ENCODE results near the gene GATA2.

GATA2 gene

DNA sequence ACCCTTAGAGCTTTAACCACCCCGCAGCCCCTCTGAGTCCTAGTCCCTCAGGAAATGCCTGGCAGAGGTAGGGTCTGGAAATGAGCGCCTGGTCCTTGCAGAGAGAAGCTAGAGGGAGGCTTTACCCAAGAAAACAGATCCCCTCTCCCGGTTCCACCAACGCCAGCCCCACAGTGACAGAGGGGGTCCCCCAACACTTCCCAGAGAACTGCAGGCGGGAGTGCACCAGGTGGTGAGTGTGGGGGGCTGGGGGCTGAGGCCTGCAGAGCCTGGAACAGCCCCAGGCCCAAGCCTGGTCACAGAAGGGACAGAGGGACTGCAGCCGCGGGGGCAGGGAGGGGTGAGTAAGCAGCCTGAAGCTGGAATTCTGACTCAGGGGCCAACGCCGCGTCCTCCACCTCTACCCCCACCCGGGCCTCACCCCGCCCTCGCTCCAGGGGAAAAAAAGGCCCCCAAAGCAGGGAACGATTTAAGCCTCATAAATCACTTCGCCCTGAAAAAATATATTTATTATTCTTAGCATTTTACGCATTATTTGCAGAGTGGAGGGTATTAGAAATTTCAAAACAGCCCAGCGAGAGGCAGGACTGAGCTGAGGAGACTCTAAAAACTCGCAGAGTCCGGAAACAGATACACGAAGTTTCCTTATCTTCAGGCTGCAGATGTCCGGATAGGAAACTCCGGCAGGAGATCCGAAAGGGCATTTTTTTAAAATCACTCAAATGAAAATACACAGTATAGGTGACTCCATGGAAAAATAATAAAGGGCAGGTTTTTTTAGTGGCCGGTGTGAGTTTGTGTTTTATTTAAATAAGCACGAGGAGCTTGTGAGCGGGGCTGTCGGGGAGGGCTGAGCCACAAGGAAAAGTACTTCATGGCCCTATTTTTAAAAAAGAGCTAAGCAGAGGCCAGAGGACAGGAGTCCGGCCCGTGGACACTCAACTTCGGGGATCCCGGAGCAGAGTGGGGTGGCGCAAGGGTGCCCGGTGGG is 10.0 kb downstream of the GATA2 start:
- Mint-ChIP-seq H3K9me3 (no peaks in the 10 kb centered on the region), H3K36me3 (ENCODE audit: low read depth) (peaks cover 28% of the 10 kb centered on the region), H3K27me3 (ENCODE audit: low read depth) (peaks cover 100% of the 10 kb centered on the region), H3K4me1 (peaks cover 39% of the 10 kb centered on the region), H3K4me3 (peak overlapping the region; percentile 67 to 79 (median 76)), H3K27ac (peak overlapping the region in 2 of 3 experiments; percentile 18 to 61)
- TF ChIP-seq, protein P1, sequence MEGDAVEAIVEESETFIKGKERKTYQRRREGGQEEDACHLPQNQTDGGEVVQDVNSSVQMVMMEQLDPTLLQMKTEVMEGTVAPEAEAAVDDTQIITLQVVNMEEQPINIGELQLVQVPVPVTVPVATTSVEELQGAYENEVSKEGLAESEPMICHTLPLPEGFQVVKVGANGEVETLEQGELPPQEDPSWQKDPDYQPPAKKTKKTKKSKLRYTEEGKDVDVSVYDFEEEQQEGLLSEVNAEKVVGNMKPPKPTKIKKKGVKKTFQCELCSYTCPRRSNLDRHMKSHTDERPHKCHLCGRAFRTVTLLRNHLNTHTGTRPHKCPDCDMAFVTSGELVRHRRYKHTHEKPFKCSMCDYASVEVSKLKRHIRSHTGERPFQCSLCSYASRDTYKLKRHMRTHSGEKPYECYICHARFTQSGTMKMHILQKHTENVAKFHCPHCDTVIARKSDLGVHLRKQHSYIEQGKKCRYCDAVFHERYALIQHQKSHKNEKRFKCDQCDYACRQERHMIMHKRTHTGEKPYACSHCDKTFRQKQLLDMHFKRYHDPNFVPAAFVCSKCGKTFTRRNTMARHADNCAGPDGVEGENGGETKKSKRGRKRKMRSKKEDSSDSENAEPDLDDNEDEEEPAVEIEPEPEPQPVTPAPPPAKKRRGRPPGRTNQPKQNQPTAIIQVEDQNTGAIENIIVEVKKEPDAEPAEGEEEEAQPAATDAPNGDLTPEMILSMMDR (IDR thresholded peaks at IDR 0.05; ENCODE audit: unreplicated experiment in 3 of 3) = peak in 1 of 3 experiments; percentile 8

DNA sequence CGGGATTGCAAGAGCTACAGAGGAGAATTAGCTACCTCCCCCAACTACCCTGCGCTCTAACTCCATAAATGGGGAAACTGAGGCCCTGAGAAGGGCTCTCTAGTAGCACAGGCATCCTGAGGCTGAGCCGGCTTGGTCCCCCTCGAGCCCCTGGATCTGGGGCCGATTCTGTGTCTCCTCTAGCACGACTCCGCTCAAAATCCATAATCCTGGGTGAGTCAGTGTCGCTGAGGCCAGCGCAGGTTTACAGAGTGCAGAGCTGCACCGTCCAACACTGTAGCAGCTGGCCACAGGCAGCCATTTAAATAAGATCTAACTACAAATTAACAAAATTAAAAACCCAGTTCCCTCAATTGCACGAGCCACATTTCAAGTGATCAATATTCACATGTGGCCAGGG is 10.8 kb downstream of the GATA2 start:
- H3K9me3 Mint-ChIP-seq = no peaks in the 10 kb centered on the region
- peak overlapping the region in 2 of 3 experiments; percentile 23 to 31 for H3K27ac Mint-ChIP-seq
- peaks cover 100% of the 10 kb centered on the region for H3K27me3 Mint-ChIP-seq (ENCODE audit: low read depth)
- TF ChIP-seq, protein P1 (IDR thresholded peaks at IDR 0.05; ENCODE audit: unreplicated experiment in 3 of 3) = no peak
- H3K4me3 Mint-ChIP-seq = peak overlapping the region; percentile 40 to 56 (median 43)
- peaks cover 35% of the 10 kb centered on the region for H3K4me1 Mint-ChIP-seq
- H3K36me3 Mint-ChIP-seq (ENCODE audit: low read depth) = peaks cover 28% of the 10 kb centered on the region

DNA sequence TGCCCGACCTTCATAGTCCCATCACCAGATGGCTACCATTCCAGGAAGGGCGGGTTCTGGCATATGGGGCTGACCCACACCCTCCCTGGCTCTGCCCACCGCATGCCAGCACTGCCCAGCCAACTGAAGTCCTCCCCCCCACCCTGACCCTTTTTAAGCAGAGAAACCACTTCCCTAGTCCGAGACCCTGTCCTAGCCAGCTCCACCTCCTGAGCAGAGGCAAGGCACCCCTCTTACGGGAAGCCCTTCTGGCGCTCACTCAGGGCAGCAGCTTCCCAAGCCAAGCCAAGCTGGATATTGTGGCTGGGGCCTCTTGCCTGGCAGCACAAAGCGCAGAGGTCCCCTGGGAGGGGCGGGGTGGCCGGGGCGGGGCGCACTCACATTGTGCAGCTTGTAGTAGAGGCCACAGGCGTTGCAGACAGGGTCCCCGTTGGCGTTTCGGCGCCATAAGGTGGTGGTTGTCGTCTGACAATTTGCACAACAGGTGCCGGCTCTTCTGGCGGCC is 11.5 kb downstream of the GATA2 start:
- TF ChIP-seq, protein P1 (IDR thresholded peaks at IDR 0.05; ENCODE audit: unreplicated experiment in 3 of 3) = no peak
- H3K4me3 Mint-ChIP-seq = no peak overlapping the region
- H3K27me3 Mint-ChIP-seq (ENCODE audit: low read depth) = peaks cover 98% of the 10 kb centered on the region
- no peaks in the 10 kb centered on the region for H3K9me3 Mint-ChIP-seq
- no peak overlapping the region for H3K27ac Mint-ChIP-seq
- H3K4me1 Mint-ChIP-seq = peaks cover 34% of the 10 kb centered on the region
- H3K36me3 Mint-ChIP-seq (ENCODE audit: low read depth) = peaks cover 28% of the 10 kb centered on the region

DNA sequence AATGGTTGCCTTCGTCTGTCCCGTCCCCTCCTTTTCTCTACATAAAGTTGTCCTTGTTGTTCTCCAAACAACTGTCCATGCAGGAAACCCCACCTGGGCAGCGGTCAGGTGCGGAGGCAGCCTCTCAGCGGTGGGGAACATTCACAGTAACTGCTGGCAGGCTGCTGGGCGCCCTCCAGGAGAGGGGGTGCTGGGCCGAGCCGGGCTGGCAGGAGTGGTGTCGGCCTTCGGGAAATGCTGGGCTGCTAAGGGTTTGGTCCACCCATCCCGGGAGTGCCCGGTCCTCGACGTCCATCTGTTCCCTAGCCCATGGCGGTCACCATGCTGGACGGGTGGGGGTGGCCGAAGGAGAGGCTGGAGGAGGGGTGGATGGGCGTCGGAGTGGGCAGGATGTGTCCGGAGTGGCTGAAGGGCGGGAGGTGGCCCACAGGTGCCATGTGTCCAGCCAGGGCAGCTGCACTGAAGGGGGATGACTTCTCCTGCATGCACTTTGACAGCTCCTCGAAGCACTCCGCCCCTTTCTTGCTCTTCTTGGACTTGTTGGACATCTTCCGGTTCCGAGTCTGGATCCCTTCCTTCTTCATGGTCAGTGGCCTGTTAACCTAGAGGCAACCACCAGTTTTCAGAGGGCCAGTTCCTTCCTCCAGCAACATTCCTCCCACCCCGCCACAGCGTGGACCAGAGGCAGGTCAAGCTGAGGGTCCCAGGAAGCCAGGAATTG is 12.1 kb downstream of the GATA2 start:
- no peaks in the 10 kb centered on the region for H3K9me3 Mint-ChIP-seq
- TF ChIP-seq, protein P1 (IDR thresholded peaks at IDR 0.05; ENCODE audit: unreplicated experiment in 3 of 3) = no peak
- H3K36me3 Mint-ChIP-seq (ENCODE audit: low read depth) = peaks cover 28% of the 10 kb centered on the region
- H3K4me1 Mint-ChIP-seq = peaks cover 30% of the 10 kb centered on the region
- no peak overlapping the region for H3K4me3 Mint-ChIP-seq
- H3K27ac Mint-ChIP-seq = no peak overlapping the region
- H3K27me3 Mint-ChIP-seq (ENCODE audit: low read depth) = peaks cover 98% of the 10 kb centered on the region

DNA sequence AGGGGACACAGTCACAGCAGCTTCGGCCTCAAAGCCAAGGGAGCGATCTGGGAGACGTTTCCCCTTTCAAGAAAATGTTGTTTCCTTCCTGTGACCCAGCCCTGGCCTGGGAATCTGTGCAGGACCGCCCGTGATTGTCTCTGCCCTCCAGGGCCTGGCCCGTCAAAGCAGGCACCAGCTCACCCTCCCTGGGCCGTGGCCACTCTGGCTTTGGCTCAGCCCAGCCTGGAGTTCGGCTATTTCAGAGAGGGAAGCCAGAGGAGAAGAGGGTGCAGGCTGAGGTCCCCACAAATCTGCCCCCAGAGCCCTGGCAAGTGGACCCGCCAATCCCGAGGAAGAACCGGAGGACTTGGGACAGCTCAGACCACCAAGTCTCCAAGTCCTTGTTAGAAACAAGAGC is 12.7 kb downstream of the GATA2 start:
- H3K4me3 Mint-ChIP-seq = no peak overlapping the region
- peaks cover 28% of the 10 kb centered on the region for H3K4me1 Mint-ChIP-seq
- TF ChIP-seq, protein P1 (IDR thresholded peaks at IDR 0.05; ENCODE audit: unreplicated experiment in 3 of 3) = no peak
- H3K27me3 Mint-ChIP-seq (ENCODE audit: low read depth) = peaks cover 92% of the 10 kb centered on the region
- H3K9me3 Mint-ChIP-seq = no peaks in the 10 kb centered on the region
- H3K36me3 Mint-ChIP-seq (ENCODE audit: low read depth) = peaks cover 27% of the 10 kb centered on the region
- H3K27ac Mint-ChIP-seq = no peak overlapping the region

Data from nephron (organoid).